HG03196 (cell line): ENCODE results near the gene SLC9A5.

Experiments used
- ATAC-seq: cut with Tn5 transposase; IDR thresholded peaks from one replicate; pipeline ENCODE4 v1.9.1; 2021; ENCODE audit not compliant: unreplicated experiment

Gene SLC9A5

GRCh38 chr16:67280090-67281015 is 31.6 kb downstream of the SLC9A5 start:
- ATAC-seq: no peak

- no peak for ATAC-seq
Measured at GRCh38 chr16:67281536-67282446, 33.0 kb downstream of the SLC9A5 start.

DNA sequence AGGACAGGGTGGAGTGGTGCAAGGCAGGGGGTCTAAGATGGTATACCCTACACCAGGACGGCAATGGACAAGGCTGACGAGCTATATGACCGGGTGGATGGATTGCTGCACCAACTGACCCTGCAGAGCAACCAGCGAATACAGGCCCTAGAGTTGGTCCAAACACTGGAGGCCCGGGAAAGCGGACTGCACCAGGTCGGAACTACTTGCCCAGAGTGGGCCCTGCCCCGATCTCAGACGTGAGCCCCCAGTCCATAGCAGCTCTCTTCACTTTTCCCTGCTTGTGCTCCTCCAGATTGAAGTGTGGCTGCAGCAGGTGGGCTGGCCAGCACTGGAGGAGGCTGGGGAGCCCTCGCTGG is 33.6 kb downstream of the SLC9A5 start:
- ATAC-seq: no peak

DNA sequence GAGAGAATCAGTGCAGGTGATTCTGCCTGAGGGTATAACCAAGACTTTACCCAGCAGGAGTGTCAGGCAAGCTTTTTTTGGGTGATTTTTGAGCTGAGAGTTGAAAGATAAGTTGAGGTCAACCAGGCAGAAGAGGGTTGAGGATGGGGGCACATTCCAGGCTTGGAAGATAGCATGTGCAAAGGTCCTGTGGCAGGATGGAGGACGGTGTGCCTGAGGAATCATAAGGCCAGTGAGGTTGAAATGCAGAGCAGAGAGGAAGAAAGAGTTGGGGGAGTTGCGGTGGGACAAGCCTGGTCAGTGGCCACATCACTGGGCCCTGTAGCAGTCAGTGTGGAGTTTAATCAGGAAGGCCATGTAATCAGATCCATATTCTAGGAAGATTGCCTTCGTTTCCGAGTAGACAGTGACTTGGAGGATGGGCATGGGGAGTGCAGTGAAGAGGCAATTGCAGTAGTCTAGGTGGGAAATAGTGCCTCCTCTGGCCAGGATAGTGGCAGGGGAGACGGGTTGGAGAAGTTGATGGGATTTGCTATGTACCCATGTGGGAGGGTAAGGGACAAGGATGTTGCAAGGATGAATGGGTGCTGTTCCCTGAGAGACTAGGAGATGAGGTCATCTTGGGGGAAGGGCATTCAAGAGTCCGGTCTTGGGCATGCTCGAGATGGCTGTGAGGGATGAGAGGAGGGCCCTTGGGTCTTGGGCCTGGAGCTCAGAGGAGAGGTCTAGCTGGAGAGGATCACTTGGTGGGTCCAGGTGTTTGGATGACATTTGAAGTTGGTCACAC is 34.5 kb downstream of the SLC9A5 start:
- ATAC-seq: no peak

GRCh38 chr16:67283826-67284555 is 35.2 kb downstream of the SLC9A5 start:
- no peak for ATAC-seq

DNA sequence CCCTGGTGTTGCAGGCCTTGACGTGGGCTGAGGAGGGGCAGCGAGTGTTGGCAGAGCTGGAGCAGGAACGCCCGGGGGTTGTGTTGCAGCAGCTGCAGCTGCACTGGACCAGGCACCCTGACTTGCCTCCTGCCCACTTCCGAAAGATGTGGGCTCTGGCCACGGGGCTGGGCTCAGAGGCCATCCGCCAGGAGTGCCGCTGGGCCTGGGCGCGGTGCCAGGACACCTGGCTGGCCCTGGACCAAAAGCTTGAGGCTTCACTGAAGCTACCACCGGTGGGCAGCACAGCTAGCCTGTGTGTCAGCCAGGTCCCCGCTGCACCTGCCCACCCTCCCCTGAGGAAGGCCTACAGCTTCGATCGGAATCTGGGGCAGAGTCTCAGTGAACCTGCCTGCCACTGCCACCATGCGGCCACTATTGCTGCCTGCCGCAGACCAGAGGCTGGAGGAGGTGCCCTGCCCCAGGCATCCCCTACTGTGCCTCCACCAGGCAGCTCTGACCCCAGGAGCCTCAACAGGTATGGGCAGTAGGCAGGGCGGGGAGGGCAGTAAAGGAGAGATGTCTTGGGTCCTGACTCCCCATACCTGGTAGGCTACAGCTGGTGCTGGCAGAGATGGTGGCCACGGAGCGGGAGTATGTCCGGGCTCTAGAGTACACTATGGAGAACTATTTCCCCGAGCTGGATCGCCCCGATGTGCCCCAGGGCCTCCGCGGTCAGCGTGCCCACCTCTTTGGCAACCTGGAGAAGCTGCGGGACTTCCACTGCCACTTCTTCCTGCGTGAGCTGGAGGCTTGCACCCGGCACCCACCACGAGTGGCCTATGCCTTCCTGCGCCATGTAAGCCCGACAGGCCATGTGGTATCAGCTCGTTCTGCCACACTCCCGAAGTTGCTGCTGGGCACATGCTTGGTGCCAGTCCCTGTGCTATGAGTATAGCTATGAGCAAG is 36.2 kb downstream of the SLC9A5 start:
- no peak for ATAC-seq

DNA sequence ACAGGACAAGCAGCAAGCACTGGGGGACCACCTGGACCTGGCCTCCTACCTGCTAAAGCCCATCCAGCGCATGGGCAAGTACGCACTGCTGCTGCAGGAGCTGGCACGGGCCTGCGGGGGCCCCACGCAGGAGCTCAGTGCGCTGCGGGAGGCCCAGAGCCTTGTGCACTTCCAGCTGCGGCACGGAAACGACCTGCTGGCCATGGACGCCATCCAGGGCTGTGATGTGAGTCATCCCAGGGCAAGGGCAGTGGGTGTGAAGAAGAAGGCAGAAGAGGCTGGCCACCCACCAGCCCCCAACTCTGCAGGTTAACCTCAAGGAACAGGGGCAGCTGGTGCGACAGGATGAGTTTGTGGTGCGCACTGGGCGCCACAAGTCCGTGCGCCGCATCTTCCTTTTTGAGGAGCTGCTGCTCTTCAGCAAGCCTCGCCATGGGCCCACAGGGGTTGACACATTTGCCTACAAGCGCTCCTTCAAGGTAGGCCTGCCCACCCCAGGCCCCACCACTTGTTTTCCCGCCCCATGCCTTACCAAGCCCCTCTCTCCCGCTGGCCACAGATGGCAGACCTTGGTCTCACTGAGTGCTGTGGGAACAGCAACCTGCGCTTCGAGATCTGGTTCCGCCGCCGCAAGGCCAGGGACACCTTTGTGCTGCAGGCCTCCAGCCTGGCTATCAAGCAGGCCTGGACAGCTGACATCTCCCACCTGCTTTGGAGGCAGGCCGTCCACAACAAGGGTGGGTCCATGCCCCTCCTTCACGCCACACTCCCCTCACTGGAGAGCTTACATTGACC is 37.9 kb downstream of the SLC9A5 start:
- no peak for ATAC-seq

- no peak for ATAC-seq
Measured at GRCh38 chr16:67287960-67288359, 39.2 kb downstream of the SLC9A5 start.

DNA sequence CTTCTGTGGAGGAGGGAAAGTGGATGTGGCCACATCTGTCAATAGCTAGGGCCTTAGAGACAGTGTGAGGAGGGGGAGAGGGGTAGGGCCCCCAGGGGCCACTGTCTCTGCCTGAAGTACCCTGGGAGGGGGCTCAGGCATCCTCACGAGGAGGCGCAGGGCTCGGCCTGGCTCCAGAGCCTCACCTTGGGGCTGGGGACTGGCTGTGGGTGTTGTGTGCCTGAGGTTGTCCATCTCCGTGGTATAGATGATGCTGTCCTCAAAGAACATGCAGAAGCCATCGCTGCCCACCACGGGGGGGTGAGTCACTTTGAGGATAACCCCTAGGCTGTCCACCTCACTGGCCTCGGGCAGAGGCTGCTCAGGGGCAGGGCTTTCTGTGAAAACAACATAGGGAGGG is 42.7 kb downstream of the SLC9A5 start:
- no peak for ATAC-seq

- ATAC-seq: no peak
Measured at GRCh38 chr16:67294171-67294757, 45.5 kb downstream of the SLC9A5 start.

- no peak for ATAC-seq
Measured at GRCh38 chr16:67294938-67295361, 46.2 kb downstream of the SLC9A5 start.

DNA sequence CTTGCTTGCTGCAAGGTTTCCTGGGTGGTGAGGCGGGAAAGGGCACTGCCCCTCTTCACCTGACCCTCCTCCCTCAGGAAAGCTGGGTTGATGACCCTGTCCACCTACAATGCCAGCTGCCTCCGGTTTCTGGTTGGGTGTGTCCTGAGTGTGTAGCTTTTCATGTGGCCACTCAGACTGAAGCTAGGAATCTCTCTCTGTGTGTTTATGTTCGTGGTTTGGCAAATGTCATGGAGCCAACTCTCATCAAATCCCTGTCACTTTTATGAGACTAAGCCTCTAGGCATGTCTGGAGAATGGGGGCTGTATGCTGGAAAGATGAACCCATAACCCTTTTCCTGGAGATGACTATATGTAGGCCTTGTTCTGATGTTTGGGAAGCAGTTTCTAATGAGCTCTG is 47.6 kb downstream of the SLC9A5 start:
- ATAC-seq: no peak

DNA sequence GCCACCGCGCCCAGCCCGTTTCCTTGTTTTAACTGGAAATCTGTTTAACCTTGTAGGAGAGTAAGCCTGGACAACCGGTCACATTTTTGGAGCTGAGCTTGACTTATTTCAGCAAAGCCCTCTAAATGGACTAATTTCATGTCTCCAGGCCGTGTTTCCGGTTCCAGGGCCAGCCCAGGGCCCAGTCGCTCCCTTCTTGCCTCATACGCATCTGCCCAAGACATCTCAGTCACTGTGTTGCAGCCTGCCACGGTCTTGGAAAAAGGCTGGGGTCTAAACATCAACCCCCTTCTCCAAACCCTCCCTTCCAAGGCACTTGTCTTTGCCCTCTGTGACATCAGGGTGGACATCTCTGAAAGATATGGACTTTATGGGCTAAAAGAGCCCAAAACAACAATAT is 49.5 kb downstream of the SLC9A5 start:
- ATAC-seq: no peak

GRCh38 chr16:67299269-67299668 is 50.5 kb downstream of the SLC9A5 start:
- no peak for ATAC-seq

GRCh38 chr16:67301080-67301782 is 52.5 kb downstream of the SLC9A5 start:
- ATAC-seq: no peak

- no peak for ATAC-seq
Measured at GRCh38 chr16:67302076-67302475, 53.3 kb downstream of the SLC9A5 start.

DNA sequence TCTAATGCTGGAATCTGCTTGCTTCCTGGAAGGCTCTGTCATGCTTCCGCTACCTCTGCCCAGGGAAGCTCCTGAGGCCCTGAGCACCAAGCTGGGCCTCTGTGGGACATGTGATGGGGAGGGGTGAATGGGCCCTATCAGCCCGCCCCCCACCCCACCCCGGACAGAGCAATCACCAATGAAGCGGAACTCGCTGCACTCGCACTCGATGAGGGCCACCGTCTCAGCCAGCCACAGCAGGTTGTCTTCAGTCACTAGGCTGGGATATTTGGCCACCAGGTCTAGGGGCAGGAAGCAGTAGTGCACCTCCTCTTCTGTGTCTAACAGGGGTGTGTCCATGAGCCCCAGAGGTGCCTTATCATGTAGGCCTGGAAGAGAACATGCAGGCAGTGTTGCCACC is 54.2 kb downstream of the SLC9A5 start:
- ATAC-seq: no peak

DNA sequence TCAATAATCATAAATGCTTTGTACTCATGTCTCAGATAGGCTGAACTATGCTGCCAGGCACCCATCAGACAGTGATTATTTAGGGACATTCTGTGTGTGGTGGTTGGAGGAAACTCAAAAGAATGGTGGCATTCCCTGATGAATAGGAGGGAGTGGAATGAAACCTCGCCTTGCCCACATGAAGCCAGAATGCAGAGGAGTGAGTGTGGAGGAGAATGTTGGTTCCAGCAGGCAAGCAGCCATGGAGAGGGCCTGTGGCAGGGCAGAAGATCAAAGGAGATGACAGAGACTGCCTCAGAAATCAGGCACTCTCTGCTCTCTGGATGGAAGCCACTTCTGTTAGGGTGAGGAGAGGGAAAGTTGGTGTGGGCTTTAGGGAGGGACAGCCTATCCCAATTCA is 55.2 kb downstream of the SLC9A5 start:
- ATAC-seq: no peak
